Stimulated activated memory B cell treated with anti-CD40 and anti-IgM and Interleukin-4, amounts not matched to agents 10 μg/mL and 1 μg/mL and 100 μg/mL, for 72 hours (primary cell): ENCODE measurements around the gene TMA7B.
A peak's percentile ranks its signal among the peaks of the same experiment; 100 is the strongest.

Experiments
- ATAC-seq: fragments of 150-1000 bp; cut with Tn5 transposase; 2 replicates; pipeline ENCODE4 v1.10.0; 2021
- H3K27ac Mint-ChIP-seq: one replicate; pipeline ENCODE4 v1.8.0; 2022; ENCODE audit warnings: mild to moderate bottlenecking, mixed read lengths
- H3K27me3 Mint-ChIP-seq: one replicate; pipeline ENCODE4 v1.8.0; 2022; ENCODE audit warnings: mixed read lengths
- H3K36me3 Mint-ChIP-seq: one replicate; pipeline ENCODE4 v1.8.0; 2022; ENCODE audit warnings: mixed read lengths
- H3K4me1 Mint-ChIP-seq: one replicate; pipeline ENCODE4 v1.8.0; 2022; ENCODE audit warnings: mixed read lengths
- H3K4me3 Mint-ChIP-seq: one replicate; pipeline ENCODE4 v1.8.0; 2022; ENCODE audit warnings: mild to moderate bottlenecking, moderate library complexity, mixed read lengths
- H3K9me3 Mint-ChIP-seq: one replicate; pipeline ENCODE4 v1.8.0; 2022; ENCODE audit warnings: mixed read lengths

Gene TMA7B

DNA sequence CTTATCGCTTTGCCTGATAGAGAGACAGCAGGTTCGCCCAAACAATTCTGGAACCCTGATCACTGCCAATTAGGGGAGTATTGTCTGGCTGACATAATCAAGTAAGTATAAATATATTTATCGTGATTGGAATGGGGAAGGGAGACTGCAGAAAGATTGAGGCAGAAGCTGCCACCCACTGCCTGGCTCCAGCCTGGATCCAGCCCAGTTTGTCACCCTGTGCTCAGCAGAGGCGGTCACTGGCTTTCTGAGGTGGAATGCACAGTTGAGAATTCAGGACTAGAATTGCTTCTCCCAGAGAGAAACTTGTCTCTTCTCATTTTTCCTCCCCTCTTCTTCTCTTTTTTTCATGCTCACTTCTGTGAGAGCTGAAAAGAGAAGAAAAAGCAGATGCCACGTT lies 33.4 kb upstream of the TMA7B start:
- H3K4me3 Mint-ChIP-seq = no peak overlapping the region
- H3K4me1 Mint-ChIP-seq = peaks cover 17% of the 10 kb centered on the region
- peaks cover 6% of the 10 kb centered on the region for H3K36me3 Mint-ChIP-seq
- no peak overlapping the region for H3K27ac Mint-ChIP-seq
- ATAC-seq = no peak
- H3K9me3 Mint-ChIP-seq = no peaks in the 10 kb centered on the region
- peaks cover 7% of the 10 kb centered on the region for H3K27me3 Mint-ChIP-seq

DNA sequence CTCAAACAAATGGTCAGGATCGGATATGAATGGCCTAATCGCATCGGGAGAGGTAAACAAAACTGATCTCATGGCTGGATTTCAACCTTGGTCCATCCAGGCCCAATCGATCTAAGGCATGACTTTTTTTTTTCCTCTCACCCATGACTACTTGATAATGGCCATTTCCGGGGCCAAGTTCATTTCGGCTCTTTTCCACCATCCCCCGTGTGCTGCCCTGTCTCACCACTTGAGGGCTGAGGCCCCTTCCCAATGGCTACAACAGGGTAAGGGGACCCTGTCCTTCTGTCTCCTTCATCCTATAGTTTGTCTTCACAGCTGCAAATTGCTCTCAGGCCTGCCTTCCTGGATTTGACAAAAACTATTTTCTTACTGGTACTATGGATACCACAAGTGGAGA lies 32.7 kb upstream of the TMA7B start:
- peaks cover 7% of the 10 kb centered on the region for H3K27me3 Mint-ChIP-seq
- no peak for ATAC-seq
- H3K4me1 Mint-ChIP-seq = peaks cover 17% of the 10 kb centered on the region
- no peaks in the 10 kb centered on the region for H3K9me3 Mint-ChIP-seq
- H3K36me3 Mint-ChIP-seq = peaks cover 6% of the 10 kb centered on the region
- H3K4me3 Mint-ChIP-seq = no peak overlapping the region
- no peak overlapping the region for H3K27ac Mint-ChIP-seq

DNA sequence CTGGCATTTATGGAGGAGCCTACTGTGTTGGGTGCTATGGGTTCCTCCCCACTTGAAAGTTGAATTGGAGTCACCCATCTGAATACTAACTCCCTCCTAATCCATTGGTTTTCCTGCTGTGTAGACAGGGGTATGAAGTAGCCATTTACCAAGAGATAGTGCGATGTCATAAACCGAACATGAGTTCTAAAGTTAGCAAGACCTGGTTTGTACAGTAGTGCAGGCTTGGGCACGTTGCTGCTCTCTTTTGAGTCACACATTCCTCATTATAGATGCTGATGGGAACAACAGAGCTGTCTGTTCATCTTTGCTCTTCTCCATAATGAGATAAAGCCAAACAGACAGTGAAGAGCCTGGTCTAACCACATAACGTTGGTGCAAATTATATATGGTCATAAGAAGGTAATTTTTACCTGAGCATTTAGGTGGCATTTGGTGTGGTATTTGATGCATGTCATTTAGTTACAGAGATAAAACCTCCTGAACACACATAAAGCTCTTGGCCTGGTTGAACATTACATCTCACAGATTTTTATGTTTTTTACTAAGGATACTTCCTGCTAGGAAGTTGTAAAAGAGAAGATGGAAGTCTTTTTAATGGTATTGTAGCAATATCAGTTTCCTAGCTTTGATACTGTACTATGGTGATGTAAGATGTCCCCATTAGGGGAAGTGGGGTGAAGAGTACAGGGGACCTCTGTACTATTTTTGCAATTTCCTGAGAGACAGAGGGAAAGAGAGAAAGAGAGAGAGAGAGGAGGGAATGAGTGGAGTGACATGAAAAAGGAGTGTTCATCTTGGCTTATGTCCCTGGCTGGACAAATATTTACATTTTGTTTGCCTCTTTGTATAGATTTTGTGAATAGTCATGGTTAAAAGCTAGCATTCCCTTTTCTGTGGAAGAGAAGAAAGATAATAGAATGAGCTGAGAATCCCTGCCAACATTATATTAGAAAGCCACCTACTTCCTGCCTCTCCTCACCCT lies 31.4 kb upstream of the TMA7B start:
- no peak for ATAC-seq

DNA sequence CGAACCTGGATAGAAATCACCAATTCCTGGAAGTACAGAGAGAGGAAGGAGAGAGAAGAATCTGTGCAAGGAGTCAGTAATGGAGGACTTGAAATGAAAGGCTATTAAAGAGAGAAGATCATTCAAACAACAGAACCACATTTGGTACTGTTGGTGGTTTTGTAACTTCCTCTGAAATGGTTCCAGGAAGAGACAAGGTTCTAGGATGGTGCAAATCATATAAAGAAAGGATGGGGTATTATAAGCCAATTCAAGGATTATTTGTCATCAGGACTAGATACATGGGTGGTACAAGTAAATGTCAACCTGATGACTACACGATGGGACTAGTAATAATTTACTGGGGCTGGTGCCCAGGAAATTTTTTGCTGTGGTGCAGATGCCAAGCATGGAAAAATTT lies 28.9 kb upstream of the TMA7B start:
- Mint-ChIP-seq H3K4me3 (no peak overlapping the region), H3K4me1 (peaks cover 34% of the 10 kb centered on the region), H3K27ac (no peak overlapping the region), H3K36me3 (no peaks in the 10 kb centered on the region), H3K9me3 (no peaks in the 10 kb centered on the region), H3K27me3 (no peaks in the 10 kb centered on the region)
- no peak for ATAC-seq

More for the DNA sequence above, 31.4 kb upstream of the TMA7B start:
- peaks cover 6% of the 10 kb centered on the region for H3K36me3 Mint-ChIP-seq
- H3K27me3 Mint-ChIP-seq = peaks cover 7% of the 10 kb centered on the region
- no peak overlapping the region for H3K4me3 Mint-ChIP-seq
- no peaks in the 10 kb centered on the region for H3K9me3 Mint-ChIP-seq
- H3K4me1 Mint-ChIP-seq = peaks cover 28% of the 10 kb centered on the region
- no peak overlapping the region for H3K27ac Mint-ChIP-seq

DNA sequence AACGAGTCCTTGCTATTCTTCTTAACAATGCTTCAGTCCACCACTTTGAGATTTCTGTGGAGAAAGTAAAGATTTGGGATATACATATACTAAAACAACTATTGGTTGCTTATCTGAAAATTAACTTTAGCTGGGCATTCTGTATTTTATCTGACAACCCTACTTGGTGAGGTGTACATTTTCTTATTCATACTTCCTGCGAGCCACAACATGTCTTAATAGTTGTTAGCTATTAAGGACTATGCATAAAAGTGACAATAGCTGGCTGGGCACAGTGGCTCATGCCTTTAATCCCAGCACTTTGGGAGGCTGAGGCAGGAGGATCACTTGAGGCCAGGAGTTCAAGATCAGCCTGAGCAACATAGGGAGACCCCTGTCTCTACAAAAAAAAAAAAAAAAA lies 28.0 kb upstream of the TMA7B start:
- H3K4me1 Mint-ChIP-seq = peaks cover 40% of the 10 kb centered on the region
- no peaks in the 10 kb centered on the region for H3K36me3 Mint-ChIP-seq
- H3K4me3 Mint-ChIP-seq = no peak overlapping the region
- H3K27ac Mint-ChIP-seq = no peak overlapping the region
- H3K9me3 Mint-ChIP-seq = no peaks in the 10 kb centered on the region
- H3K27me3 Mint-ChIP-seq = no peaks in the 10 kb centered on the region
- ATAC-seq = no peak

DNA sequence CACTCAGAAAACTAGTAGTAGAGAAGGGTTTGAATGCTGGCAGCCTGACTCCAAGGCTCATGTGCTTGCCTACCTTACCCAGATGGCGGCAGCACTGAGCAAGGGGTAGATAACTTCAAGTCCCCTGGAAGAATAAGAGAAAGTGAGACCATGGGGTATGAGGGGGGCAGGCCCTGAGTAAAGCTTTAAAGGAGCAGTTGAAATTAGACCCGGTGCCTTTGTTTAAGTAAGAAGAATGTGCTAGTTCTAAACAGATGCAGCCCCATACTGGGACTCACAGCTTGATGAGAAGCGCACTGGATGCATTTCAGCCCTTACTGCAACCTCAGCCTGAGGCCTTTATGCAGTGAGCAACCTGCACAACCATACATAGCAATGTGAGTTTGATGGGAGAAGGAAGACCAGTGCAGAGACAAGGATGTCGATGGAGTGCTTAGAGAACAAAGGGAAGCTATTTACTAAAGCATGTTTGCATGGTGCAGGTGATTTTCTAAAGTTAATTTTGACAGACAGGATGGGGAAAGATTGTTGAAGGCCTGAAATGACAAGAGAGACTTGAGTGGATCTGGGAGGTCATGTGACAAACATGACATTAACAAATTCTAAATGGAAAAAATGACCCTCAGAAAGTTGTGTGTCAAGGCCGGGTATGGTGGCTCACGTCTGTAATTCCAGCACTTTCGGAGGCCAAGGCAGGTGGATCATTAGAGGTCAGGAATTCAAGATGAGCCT lies 27.1 kb upstream of the TMA7B start:
- Mint-ChIP-seq H3K4me1 (peaks cover 36% of the 10 kb centered on the region), H3K27ac (peak overlapping the region; percentile 55), H3K36me3 (no peaks in the 10 kb centered on the region), H3K4me3 (no peak overlapping the region), H3K9me3 (no peaks in the 10 kb centered on the region), H3K27me3 (no peaks in the 10 kb centered on the region)
- no peak for ATAC-seq

DNA sequence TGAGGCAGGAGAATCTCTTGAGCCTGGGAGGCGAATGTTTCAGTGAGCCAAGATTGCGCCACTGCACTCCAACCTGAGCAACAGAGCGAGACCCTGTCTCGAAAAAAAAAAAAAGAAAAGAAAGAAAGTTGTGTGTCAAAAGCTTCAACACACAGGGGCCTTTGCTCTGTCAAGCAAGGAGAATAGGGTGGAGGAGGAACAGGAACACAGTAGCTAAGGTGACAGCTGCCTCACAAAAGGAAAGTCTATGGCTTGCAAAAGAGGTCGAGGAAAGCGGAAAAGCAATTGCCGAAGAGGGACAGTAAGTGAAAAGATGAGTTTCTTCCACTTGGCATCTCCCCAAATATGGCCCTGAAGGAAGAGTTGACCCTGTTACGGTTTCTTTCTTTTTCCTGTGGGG lies 26.5 kb upstream of the TMA7B start:
- no peaks in the 10 kb centered on the region for H3K36me3 Mint-ChIP-seq
- ATAC-seq = peak; percentile 70
- H3K27me3 Mint-ChIP-seq = no peaks in the 10 kb centered on the region
- peak overlapping the region; percentile 55 for H3K27ac Mint-ChIP-seq
- no peak overlapping the region for H3K4me3 Mint-ChIP-seq
- H3K9me3 Mint-ChIP-seq = no peaks in the 10 kb centered on the region
- peaks cover 33% of the 10 kb centered on the region for H3K4me1 Mint-ChIP-seq

DNA sequence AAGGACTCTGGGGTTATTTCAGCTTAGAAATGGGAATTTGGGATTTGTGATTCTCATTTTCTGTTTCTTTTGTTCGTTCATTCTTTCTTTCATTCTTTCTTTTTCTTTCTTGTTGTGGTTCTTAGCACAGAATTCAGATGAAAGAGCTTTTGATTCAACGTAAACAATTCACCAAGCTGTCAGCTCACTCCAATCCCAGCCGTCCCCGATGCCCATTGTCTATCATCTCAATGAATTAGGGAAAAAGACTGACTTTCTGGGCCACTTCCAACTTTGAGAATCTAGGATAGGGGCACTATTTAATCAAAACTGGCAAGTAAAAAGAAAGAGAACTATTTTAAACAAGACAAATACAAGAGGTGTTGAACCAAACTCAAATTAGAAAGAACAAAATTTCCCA lies 25.1 kb upstream of the TMA7B start:
- Mint-ChIP-seq H3K36me3 (no peaks in the 10 kb centered on the region), H3K9me3 (no peaks in the 10 kb centered on the region), H3K27me3 (no peaks in the 10 kb centered on the region), H3K4me1 (peaks cover 38% of the 10 kb centered on the region), H3K4me3 (no peak overlapping the region), H3K27ac (peak overlapping the region; percentile 61)
- ATAC-seq = no peak

DNA sequence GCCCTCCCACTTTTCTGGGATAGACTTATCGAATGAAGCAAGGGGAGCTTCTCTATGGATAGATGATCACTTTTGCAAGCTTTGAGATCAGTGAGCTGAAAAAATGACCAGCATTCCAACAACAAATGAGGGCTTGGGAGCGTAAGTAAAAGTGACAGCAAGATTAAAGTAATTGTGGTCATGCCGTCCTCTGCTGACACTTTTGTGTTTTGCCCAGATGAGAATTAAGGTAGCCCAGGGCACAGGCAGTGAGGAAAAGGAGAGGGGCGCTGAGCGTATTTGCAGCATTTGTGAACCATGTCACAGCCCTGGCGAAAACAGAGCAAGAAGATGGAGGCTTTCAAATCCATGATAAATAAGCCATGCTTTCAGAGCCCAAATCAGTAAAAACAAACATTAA lies 24.6 kb upstream of the TMA7B start:
- no peak for ATAC-seq
- no peak overlapping the region for H3K4me3 Mint-ChIP-seq
- H3K27ac Mint-ChIP-seq = peak overlapping the region; percentile 61
- peaks cover 43% of the 10 kb centered on the region for H3K4me1 Mint-ChIP-seq
- no peaks in the 10 kb centered on the region for H3K27me3 Mint-ChIP-seq
- H3K9me3 Mint-ChIP-seq = no peaks in the 10 kb centered on the region
- H3K36me3 Mint-ChIP-seq = no peaks in the 10 kb centered on the region

DNA sequence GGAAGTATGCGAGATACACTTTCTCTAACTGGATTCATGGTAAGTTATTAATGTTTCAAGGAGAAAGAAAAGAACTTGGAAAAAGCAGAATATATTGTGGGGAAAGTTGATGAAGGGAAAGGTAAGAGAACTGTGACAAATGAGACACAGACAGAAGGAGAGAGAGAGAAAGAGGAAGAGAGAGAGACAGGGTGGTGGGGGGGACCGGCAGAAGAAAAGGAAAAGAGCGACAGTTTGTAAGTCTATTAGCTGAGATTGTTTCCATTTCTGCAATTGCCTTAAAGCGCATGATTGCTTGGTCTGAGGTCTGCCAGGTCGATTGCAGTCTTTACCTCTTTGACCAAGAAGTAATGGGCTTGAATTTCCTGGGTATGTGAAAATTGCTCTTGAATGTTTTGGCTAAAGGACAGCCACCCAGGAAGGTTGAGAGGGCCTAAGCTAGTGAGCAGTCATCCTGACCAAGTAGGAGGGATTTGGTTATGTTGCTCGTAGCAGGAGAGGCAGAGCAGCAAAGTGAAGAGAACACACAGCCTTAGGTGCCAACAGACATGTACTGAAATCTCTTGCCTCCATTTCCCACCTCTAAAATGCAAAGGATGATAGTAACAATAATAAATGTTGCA lies 23.6 kb upstream of the TMA7B start:
- no peaks in the 10 kb centered on the region for H3K9me3 Mint-ChIP-seq
- H3K36me3 Mint-ChIP-seq = no peaks in the 10 kb centered on the region
- peak overlapping the region; percentile 8 for H3K4me3 Mint-ChIP-seq
- H3K27ac Mint-ChIP-seq = peak overlapping the region; percentile 61
- H3K27me3 Mint-ChIP-seq = no peaks in the 10 kb centered on the region
- ATAC-seq = no peak
- H3K4me1 Mint-ChIP-seq = peaks cover 47% of the 10 kb centered on the region

DNA sequence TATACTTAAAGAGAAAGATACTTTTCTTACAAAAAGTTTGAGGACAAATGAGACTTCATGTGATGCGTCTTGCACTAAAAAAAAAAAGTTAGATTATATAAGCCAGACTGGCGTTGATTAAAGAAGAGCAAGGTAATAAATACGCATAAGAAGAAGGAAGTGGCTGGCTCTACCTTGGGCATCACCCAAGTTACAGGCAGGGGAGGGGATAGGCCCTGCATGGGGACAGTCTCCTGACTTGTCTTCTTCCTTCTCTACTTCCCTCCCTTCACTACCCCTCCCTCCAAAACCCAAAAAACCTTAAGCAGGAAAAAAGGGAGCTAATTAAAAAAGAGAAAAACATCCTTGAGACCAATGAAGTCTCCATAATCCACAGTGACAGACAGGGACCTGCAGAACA lies 22.3 kb upstream of the TMA7B start:
- no peaks in the 10 kb centered on the region for H3K36me3 Mint-ChIP-seq
- ATAC-seq = no peak
- H3K4me3 Mint-ChIP-seq = no peak overlapping the region
- H3K9me3 Mint-ChIP-seq = no peaks in the 10 kb centered on the region
- no peak overlapping the region for H3K27ac Mint-ChIP-seq
- H3K27me3 Mint-ChIP-seq = no peaks in the 10 kb centered on the region
- H3K4me1 Mint-ChIP-seq = peaks cover 47% of the 10 kb centered on the region

DNA sequence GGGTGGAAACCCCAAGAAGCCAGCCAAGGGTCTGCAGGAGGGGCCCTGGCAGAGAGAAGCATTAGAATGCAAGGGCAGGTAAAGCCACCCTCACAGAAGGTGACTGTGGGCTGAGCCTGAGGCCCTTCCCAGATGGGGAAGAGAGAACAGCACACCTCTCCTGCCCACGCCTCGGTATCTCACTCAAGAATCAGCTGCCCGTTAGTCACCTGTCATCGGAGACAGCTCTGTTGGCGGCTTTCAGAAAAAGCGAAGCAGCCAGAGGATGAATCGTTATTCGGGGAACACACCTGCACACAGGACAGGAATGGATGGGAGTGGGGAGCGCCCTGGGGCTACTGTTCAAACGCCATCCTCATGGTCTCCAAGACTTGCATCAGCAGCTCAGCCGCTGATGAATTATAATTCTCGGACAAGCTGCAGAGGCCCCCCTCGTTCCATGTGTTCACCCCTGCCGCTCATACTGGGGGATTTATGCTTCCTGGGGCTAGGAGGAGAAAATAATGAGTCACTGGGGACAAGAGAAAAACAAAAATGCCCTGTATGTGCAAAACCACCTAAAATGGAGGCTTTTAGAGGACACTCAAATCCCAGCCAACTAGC lies 21.6 kb upstream of the TMA7B start:
- Mint-ChIP-seq H3K27ac (no peak overlapping the region), H3K27me3 (no peaks in the 10 kb centered on the region), H3K9me3 (no peaks in the 10 kb centered on the region), H3K36me3 (no peaks in the 10 kb centered on the region), H3K4me3 (no peak overlapping the region), H3K4me1 (peaks cover 42% of the 10 kb centered on the region)
- no peak for ATAC-seq

DNA sequence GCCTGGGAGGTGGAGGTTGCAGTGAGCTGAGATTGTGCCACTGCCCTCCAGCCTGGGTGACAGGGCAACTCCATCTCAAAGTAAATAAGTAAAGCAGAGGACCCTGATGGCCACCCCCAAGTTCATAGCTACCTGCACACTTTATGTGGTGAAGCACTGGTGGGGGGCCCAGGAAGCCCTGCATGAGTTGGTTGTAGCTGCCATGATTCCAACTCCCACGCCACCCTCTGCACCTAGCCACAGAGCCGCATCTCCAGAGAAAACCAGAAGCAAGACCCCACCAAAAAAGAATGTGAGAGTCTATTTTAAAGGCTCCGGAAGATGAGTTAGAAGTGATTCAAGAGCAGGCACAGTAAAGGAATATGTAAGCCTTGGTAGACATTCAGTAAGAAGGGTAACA lies 20.4 kb upstream of the TMA7B start:
- no peaks in the 10 kb centered on the region for H3K36me3 Mint-ChIP-seq
- peaks cover 34% of the 10 kb centered on the region for H3K4me1 Mint-ChIP-seq
- no peak overlapping the region for H3K27ac Mint-ChIP-seq
- no peak for ATAC-seq
- no peak overlapping the region for H3K4me3 Mint-ChIP-seq
- no peaks in the 10 kb centered on the region for H3K27me3 Mint-ChIP-seq
- H3K9me3 Mint-ChIP-seq = no peaks in the 10 kb centered on the region

DNA sequence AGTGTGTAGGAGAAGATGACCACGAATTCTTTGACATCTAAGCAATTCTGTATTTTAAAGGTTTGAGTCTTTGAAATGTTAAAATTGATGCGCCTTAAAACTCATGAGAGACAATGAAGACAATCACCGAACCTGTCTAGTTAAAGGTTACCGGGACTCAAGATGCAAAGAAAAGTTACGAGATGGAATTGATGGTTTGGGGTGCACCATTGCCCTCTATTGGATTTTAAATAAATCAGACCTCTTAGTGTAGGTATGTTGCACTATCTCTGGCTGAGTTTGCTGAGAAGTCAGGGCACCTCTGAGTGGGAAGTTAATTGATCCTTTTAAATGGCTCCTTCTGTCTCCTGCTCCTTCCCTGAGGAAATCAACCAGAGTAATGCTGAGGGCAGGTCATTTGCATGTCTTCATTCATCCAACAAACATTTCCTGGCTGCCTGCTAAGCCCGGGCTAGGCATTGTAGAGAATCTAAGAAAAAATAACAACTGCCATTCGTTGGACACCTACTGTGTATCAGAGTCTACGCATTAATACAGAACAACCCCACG lies 19.4 kb upstream of the TMA7B start:
- Mint-ChIP-seq H3K27me3 (no peaks in the 10 kb centered on the region), H3K4me1 (peaks cover 29% of the 10 kb centered on the region), H3K9me3 (no peaks in the 10 kb centered on the region), H3K27ac (peak overlapping the region; percentile 30), H3K36me3 (no peaks in the 10 kb centered on the region), H3K4me3 (no peak overlapping the region)
- peak; percentile 68 for ATAC-seq

DNA sequence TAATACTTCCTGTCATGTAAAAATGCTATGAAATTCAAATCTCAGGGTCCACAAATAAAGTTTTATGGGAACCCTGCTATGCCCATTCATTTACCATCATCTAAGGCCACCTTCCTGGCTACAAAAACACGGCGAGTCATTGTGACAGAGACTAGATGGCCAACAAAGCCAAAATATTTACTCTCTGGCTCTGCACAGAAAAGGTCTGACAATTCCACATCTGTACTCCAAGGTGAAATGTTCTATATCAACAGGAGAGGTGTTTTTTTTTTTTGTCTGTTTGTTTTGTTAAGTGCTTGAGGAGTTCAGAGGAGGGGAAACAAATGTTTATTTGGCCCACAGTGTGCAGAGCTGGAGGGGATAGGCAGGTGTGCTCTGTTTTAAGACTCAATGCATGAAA lies 18.6 kb upstream of the TMA7B start:
- H3K27me3 Mint-ChIP-seq = no peaks in the 10 kb centered on the region
- no peak overlapping the region for H3K4me3 Mint-ChIP-seq
- no peaks in the 10 kb centered on the region for H3K36me3 Mint-ChIP-seq
- H3K27ac Mint-ChIP-seq = no peak overlapping the region
- H3K4me1 Mint-ChIP-seq = peaks cover 23% of the 10 kb centered on the region
- H3K9me3 Mint-ChIP-seq = no peaks in the 10 kb centered on the region
- no peak for ATAC-seq
